ENCODE measurements around the gene BMPR1A. TPM values are rescaled to one million over a fixed set of nuclear protein-coding genes. Genes with fewer than 3 reads are reported as not detected.
A peak's percentile ranks its signal among the peaks of the same experiment; 100 is the strongest.

Gene BMPR1A
- 10 to 100 TPM in 1 of 2 donors, 1 to 10 TPM in 1; 9.9 to 12.2 TPM for total RNA-seq

- TF ChIP-seq, protein P1, sequence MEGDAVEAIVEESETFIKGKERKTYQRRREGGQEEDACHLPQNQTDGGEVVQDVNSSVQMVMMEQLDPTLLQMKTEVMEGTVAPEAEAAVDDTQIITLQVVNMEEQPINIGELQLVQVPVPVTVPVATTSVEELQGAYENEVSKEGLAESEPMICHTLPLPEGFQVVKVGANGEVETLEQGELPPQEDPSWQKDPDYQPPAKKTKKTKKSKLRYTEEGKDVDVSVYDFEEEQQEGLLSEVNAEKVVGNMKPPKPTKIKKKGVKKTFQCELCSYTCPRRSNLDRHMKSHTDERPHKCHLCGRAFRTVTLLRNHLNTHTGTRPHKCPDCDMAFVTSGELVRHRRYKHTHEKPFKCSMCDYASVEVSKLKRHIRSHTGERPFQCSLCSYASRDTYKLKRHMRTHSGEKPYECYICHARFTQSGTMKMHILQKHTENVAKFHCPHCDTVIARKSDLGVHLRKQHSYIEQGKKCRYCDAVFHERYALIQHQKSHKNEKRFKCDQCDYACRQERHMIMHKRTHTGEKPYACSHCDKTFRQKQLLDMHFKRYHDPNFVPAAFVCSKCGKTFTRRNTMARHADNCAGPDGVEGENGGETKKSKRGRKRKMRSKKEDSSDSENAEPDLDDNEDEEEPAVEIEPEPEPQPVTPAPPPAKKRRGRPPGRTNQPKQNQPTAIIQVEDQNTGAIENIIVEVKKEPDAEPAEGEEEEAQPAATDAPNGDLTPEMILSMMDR (IDR thresholded peaks at IDR 0.05) = no peak
- TF ChIP-seq POLR2A (IDR thresholded peaks at IDR 0.05) = no peak
- WGBS, 2 donors = 0% methylated on average over 1 to 54 of the region's 85 CpGs
- intact Hi-C loops (cut with DNase I) = no loop called here
- H3K4me3 ChIP-seq = peak within 1 kb of the TSS; percentile 61 to 64
- DNase-seq = peak; percentile 89 to 93 (median 92)
- no peaks in the 10 kb centered on the region for H3K9me3 ChIP-seq
- ATAC-seq = peak; percentile 19
- peak within 1 kb of the TSS; percentile 91 to 100 (median 98) for H3K27ac ChIP-seq
- H3K27me3 ChIP-seq = no peaks in the 10 kb centered on the region
- H3K4me1 ChIP-seq = peaks cover 34% of the 10 kb centered on the region
- H3K36me3 ChIP-seq (replicated peaks in 1 of 2; ENCODE audit: insufficient read depth in 1 of 2, low read depth in 2 of 2) = no peaks in the 10 kb centered on the region
Observed at GRCh38 chr10:86756511-86757112, at the start of gene BMPR1A. BMPR1A (plus strand) TSS chr10:86756619; CDS start chr10:86876019, 119,400 bp downstream.

GRCh38 chr10:86706977-86707376 lies 49.4 kb upstream of the BMPR1A start:
- intact Hi-C loops (cut with DNase I) = no loop called here
- no peaks in the 10 kb centered on the region for H3K9me3 ChIP-seq
- no peak overlapping the region for H3K27ac ChIP-seq
- ATAC-seq (no peak), DNase-seq (no peak)
- TF ChIP-seq, protein P1 (IDR thresholded peaks at IDR 0.05) = no peak
- TF ChIP-seq POLR2A (IDR thresholded peaks at IDR 0.05) = no peak
- no peaks in the 10 kb centered on the region for H3K36me3 ChIP-seq (replicated peaks in 1 of 2; ENCODE audit: insufficient read depth in 1 of 2, low read depth in 2 of 2)
- H3K4me1 ChIP-seq = peaks cover 8% of the 10 kb centered on the region
- H3K4me3 ChIP-seq = no peak overlapping the region
- H3K27me3 ChIP-seq = no peaks in the 10 kb centered on the region
- WGBS, 2 donors = 88 to 96% methylated on average over 1 of the region's 1 CpG

DNA sequence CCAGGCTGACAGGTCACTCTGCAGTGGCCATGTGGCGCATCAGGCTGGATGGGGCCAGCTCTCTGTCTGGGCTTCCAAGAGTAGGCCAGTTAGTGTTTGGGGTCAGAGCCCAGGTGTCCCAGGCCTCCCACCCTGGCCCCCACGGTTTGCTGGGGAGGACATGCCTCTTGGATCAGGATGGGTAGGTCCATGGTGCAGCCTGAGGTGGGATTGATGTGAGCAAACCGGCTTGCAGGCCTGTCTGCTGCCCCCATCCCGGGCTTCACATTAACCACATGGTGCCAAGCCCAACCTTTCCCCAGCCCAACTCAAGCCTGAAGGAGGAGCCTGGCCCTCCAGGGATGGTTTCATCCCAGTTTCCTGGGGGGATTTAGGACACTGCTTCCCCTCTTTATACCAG lies 48.9 kb upstream of the BMPR1A start:
- H3K36me3 ChIP-seq (replicated peaks in 1 of 2; ENCODE audit: insufficient read depth in 1 of 2, low read depth in 2 of 2) = no peaks in the 10 kb centered on the region
- no peak overlapping the region for H3K27ac ChIP-seq
- TF ChIP-seq POLR2A (IDR thresholded peaks at IDR 0.05) = no peak
- TF ChIP-seq, protein P1 (IDR thresholded peaks at IDR 0.05) = no peak
- no peaks in the 10 kb centered on the region for H3K9me3 ChIP-seq
- ATAC-seq (no peak), DNase-seq (no peak)
- no peaks in the 10 kb centered on the region for H3K27me3 ChIP-seq
- peaks cover 12% of the 10 kb centered on the region for H3K4me1 ChIP-seq
- H3K4me3 ChIP-seq = no peak overlapping the region
- WGBS, 2 donors = 59 to 100% methylated on average over 1 to 4 of the region's 4 CpGs
- intact Hi-C loops (cut with DNase I) = no loop called here

GRCh38 chr10:86708068-86708782 lies 48.2 kb upstream of the BMPR1A start:
- no peak for TF ChIP-seq POLR2A (IDR thresholded peaks at IDR 0.05)
- TF ChIP-seq, protein P1 (IDR thresholded peaks at IDR 0.05) = no peak
- Histone ChIP-seq H3K4me3 (no peak overlapping the region), H3K4me1 (peaks cover 12% of the 10 kb centered on the region), H3K36me3 (replicated peaks in 1 of 2; ENCODE audit: insufficient read depth in 1 of 2, low read depth in 2 of 2) (no peaks in the 10 kb centered on the region), H3K9me3 (no peaks in the 10 kb centered on the region), H3K27ac (no peak overlapping the region), H3K27me3 (no peaks in the 10 kb centered on the region)
- WGBS, 2 donors = 83 to 89% methylated on average over 3 to 8 of the region's 8 CpGs
- no peak for ATAC-seq
- no peak for DNase-seq
- intact Hi-C loops (cut with DNase I) = no loop called here

All from body of pancreas (tissue), 4 donors.